Testis (tissue), 3 donors: ENCODE measurements around the gene UBR3. TPM values are rescaled to one million over a fixed set of nuclear protein-coding genes. Genes with fewer than 3 reads are reported as not detected.

Experiments used
- DNase-seq: peaks from one replicate; pipeline ENCODE4 v3.0.0-alpha.2; 2019
- H3K27ac ChIP-seq, 2 donors: fragments of 200-600 bp; sonication (generic); one replicate each; pipeline ENCODE4 v1.5.1; 2019
- H3K27me3 ChIP-seq: fragments of 200-600 bp; sonication (generic); one replicate; pipeline ENCODE4 v1.5.1; 2019
- H3K36me3 ChIP-seq: fragments of 200-600 bp; sonication (generic); one replicate; pipeline ENCODE4 v1.5.1; 2017; ENCODE audit warnings: low read depth; ENCODE audit errors: missing control alignments
- H3K4me1 ChIP-seq: fragments of 200-600 bp; sonication (generic); one replicate; pipeline ENCODE4 v1.5.1; 2019
- H3K4me3 ChIP-seq, 2 donors: fragments of 200-600 bp; sonication (generic); one replicate each; pipeline ENCODE4 v1.5.1; 2017 to 2019
- H3K9me3 ChIP-seq: fragments of 200-600 bp; sonication (generic); one replicate; pipeline ENCODE4 v1.5.1; 2017
- POLR2A ChIP-seq: fragments of 450-650 bp; IDR thresholded peaks from one replicate; pipeline ENCODE4 v1.6.1; 2017; ENCODE audit warnings: antibody characterized with exemption, mild to moderate bottlenecking, moderate library complexity
- WGBS, 2 donors: methylation state at CpG; one replicate each; pipeline ENCODE4 v1.1.5; 2018; 5-methylcytosine and 5-hydroxymethylcytosine counted together
- intact Hi-C: fragments of 100-400 bp; cut with DNase I; formaldehyde crosslinking; loops from one replicate; pipeline ENCODE4 v1.15.1; 2023; ENCODE audit warnings: low total_unique reads
- polyA plus RNA-seq: library from polyadenylated mRNA; stranded (reverse); fragments of 350-450 nt; fragmentation: Illumina TruSeq; extraction: RNeasy Lipid Tissue Mini Kit (QIAGEN cat#74804); gene quantifications from one replicate; pipeline ENCODE4 v1.2.3, GENCODE V29; 2014; ENCODE audit warnings: low read depth, low replicate concordance; ENCODE audit not compliant: insufficient read depth
- total RNA-seq, 2 donors: library from RNA; depleted of rRNA; stranded (reverse); fragments of >200 nt; gene quantifications; one replicate each; pipeline ENCODE4 v1.2.3, GENCODE V29; 2016
- TF ChIP-seq, protein P1 (sequence below), 3 experiments: fragments of 450-650 bp in 2 of 3; fragments of 200-600 bp in 1 of 3; sonication (generic) in 1 of 3; IDR thresholded peaks; one replicate each; pipeline ENCODE4 v1.5.1; 2016 to 2019; ENCODE audit warnings: antibody characterized with exemption in 3 of 3, mild to moderate bottlenecking in 2 of 3, moderate library complexity in 1 of 3

UBR3 gene
- total and polyA plus RNA-seq, 3 donors from 2014 or later, result 24.3 to 132 (median 122) TPM

DNA sequence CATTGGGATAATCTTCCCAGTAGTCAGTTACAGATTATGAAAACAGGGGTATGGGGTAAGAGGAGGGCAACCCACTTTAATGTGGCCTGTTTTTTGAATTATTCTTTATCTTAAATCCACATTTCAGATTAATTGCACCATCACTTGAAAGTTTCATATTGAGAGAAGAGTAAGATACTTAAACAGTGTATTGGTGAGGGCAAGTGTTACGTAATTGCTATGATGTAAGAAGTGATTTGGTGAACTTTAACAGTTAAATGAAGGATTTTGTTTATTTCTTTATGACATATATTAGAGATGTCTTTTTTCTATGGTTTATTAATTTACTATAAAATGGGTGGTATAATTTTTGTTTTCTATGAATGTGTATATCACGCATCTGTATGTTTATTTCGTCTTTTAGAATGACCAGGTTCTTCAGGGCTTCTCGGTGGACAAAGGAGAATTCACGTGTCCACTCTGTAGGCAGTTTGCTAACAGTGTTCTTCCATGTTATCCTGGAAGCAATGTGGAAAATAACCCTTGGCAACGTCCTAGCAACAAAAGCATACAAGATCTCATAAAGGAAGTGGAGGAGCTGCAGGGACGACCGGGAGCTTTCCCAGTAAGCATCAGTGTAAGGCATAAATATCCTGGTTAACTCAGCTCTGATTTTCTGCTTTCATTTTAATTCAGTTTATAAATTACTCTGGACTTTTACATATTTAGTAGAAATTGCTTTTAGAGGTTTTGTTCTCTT, 179.5 kb downstream of the UBR3 start:
- intact Hi-C loops, result no loop called here
- 75 to 88% methylated on average over 8 of the region's 8 CpGs for WGBS, 2 donors
- no peaks in the 10 kb centered on the region for H3K4me1 ChIP-seq
- H3K4me3 ChIP-seq, result no peak overlapping the region
- DNase-seq, result no peak
- H3K9me3 ChIP-seq, result no peaks in the 10 kb centered on the region
- TF ChIP-seq, protein P1, sequence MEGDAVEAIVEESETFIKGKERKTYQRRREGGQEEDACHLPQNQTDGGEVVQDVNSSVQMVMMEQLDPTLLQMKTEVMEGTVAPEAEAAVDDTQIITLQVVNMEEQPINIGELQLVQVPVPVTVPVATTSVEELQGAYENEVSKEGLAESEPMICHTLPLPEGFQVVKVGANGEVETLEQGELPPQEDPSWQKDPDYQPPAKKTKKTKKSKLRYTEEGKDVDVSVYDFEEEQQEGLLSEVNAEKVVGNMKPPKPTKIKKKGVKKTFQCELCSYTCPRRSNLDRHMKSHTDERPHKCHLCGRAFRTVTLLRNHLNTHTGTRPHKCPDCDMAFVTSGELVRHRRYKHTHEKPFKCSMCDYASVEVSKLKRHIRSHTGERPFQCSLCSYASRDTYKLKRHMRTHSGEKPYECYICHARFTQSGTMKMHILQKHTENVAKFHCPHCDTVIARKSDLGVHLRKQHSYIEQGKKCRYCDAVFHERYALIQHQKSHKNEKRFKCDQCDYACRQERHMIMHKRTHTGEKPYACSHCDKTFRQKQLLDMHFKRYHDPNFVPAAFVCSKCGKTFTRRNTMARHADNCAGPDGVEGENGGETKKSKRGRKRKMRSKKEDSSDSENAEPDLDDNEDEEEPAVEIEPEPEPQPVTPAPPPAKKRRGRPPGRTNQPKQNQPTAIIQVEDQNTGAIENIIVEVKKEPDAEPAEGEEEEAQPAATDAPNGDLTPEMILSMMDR (IDR thresholded peaks at IDR 0.05), result no peak
- no peak for TF ChIP-seq POLR2A
- H3K27me3 ChIP-seq, result no peaks in the 10 kb centered on the region
- H3K27ac ChIP-seq, result no peak overlapping the region
- no peaks in the 10 kb centered on the region for H3K36me3 ChIP-seq

GRCh38 chr2:170009209-170009608, 182.0 kb downstream of the UBR3 start:
- Histone ChIP-seq H3K27me3 (no peaks in the 10 kb centered on the region), H3K9me3 (no peaks in the 10 kb centered on the region), H3K4me1 (no peaks in the 10 kb centered on the region), H3K36me3 (no peaks in the 10 kb centered on the region), H3K27ac (no peak overlapping the region), H3K4me3 (no peak overlapping the region)
- 65 to 69% methylated on average over 3 of the region's 3 CpGs for WGBS, 2 donors
- intact Hi-C loops, result no loop called here
- no peak for DNase-seq
- no peak for TF ChIP-seq POLR2A
- TF ChIP-seq, protein P1 (IDR thresholded peaks at IDR 0.05), result no peak

GRCh38 chr2:170012773-170013172, 185.5 kb downstream of the UBR3 start:
- H3K36me3 ChIP-seq, result no peaks in the 10 kb centered on the region
- H3K27ac ChIP-seq, result no peak overlapping the region
- no peak overlapping the region for H3K4me3 ChIP-seq
- no peak for DNase-seq
- H3K4me1 ChIP-seq, result no peaks in the 10 kb centered on the region
- H3K9me3 ChIP-seq, result no peaks in the 10 kb centered on the region
- intact Hi-C loops, result no loop called here
- 90 to 92% methylated on average over 4 of the region's 4 CpGs for WGBS, 2 donors
- no peaks in the 10 kb centered on the region for H3K27me3 ChIP-seq
- TF ChIP-seq, protein P1 (IDR thresholded peaks at IDR 0.05), result no peak
- TF ChIP-seq POLR2A, result no peak

- TF ChIP-seq, protein P1 (IDR thresholded peaks at IDR 0.05), result no peak
- TF ChIP-seq POLR2A, result no peak
- no peaks in the 10 kb centered on the region for H3K27me3 ChIP-seq
- no peak overlapping the region for H3K4me3 ChIP-seq
- 57 to 67% methylated on average over 5 of the region's 5 CpGs for WGBS, 2 donors
- no peak overlapping the region for H3K27ac ChIP-seq
- no peaks in the 10 kb centered on the region for H3K36me3 ChIP-seq
- intact Hi-C loops, result no loop called here
- peaks cover 5% of the 10 kb centered on the region for H3K4me1 ChIP-seq
- DNase-seq, result no peak
- no peaks in the 10 kb centered on the region for H3K9me3 ChIP-seq
Measured at GRCh38 chr2:170013802-170014551, 186.7 kb downstream of the UBR3 start.
